MM.1S (cell line): Measurements from ENCODE around the gene CR1L.
"Not testable (repeated sequence)": the region's sequence is repeated elsewhere in the genome, so short reads cannot be mapped to it uniquely, and the experiment has no call there.

Experiments used
- DNase-seq: peaks from one replicate; pipeline ENCODE4 v3.0.0-alpha.2; 2015
- H2AFZ ChIP-seq: fragments of 300-600 bp; sonication (generic); 2 replicates; pipeline ENCODE4 v1.6.0; 2016; ENCODE audit warnings: antibody characterized with exemption, low read length
- H3F3A ChIP-seq: fragments of 300-600 bp; sonication (generic); 2 replicates; pipeline ENCODE4 v1.6.1; 2016; ENCODE audit warnings: mild to moderate bottlenecking, antibody characterized with exemption, low read length, moderate library complexity, mixed read lengths; ENCODE audit not compliant: insufficient read depth
- H3K27ac ChIP-seq: fragments of 300-600 bp; sonication (generic); 2 replicates; pipeline ENCODE4 v1.5.1; 2016; ENCODE audit warnings: mild to moderate bottlenecking, low read length
- H3K27me3 ChIP-seq: fragments of 300-600 bp; sonication (generic); replicated peaks from 2 replicates; pipeline ENCODE4 v1.6.0; 2016; ENCODE audit warnings: low read length; ENCODE audit not compliant: insufficient read depth
- H3K36me3 ChIP-seq: fragments of 300-600 bp; sonication (generic); replicated peaks from 2 replicates; pipeline ENCODE4 v1.6.1; 2016; ENCODE audit warnings: mild to moderate bottlenecking, low read length, mixed read lengths; ENCODE audit not compliant: insufficient read depth
- H3K4me1 ChIP-seq: fragments of 300-600 bp; sonication (generic); 2 replicates; pipeline ENCODE4 v1.6.1; 2016; ENCODE audit warnings: low read length, mixed read lengths
- H3K4me2 ChIP-seq: fragments of 300-600 bp; sonication (generic); 2 replicates; pipeline ENCODE4 v1.6.0; 2016; ENCODE audit warnings: low read depth, low read length
- H3K4me3 ChIP-seq: fragments of 300-600 bp; sonication (generic); 2 replicates; pipeline ENCODE4 v1.5.1; 2016; ENCODE audit warnings: low read length, mixed read lengths
- H3K79me2 ChIP-seq: fragments of 300-600 bp; sonication (generic); 2 replicates; pipeline ENCODE4 v1.6.1; 2016; ENCODE audit warnings: mixed run types, low read length, mixed read lengths
- H3K9ac ChIP-seq: fragments of 300-600 bp; sonication (generic); 2 replicates; pipeline ENCODE4 v1.6.1; 2016; ENCODE audit warnings: low read length, mixed read lengths
- H3K9me2 ChIP-seq: fragments of 300-600 bp; sonication (generic); replicated peaks from 2 replicates; pipeline ENCODE4 v1.6.1; 2016; ENCODE audit warnings: mild to moderate bottlenecking, low read length, mixed read lengths; ENCODE audit not compliant: insufficient read depth
- H3K9me3 ChIP-seq: fragments of 300-600 bp; sonication (generic); replicated peaks from 2 replicates; pipeline ENCODE4 v1.6.1; 2016; ENCODE audit warnings: mild to moderate bottlenecking, low read length, mixed read lengths; ENCODE audit not compliant: insufficient read depth
- H4K20me1 ChIP-seq: fragments of 300-600 bp; sonication (generic); 2 replicates; pipeline ENCODE4 v1.6.1; 2016; ENCODE audit warnings: mild to moderate bottlenecking, low read length, moderate library complexity, mixed read lengths; ENCODE audit not compliant: insufficient read depth
- EZH2 ChIP-seq: fragments of 300-600 bp; sonication (generic); optimal IDR thresholded peaks from 2 replicates; pipeline ENCODE3; 2017; ENCODE audit warnings: low read depth, mild to moderate bottlenecking, antibody characterized with exemption, low read length, mixed read lengths
- EZH2phosphoT487 ChIP-seq: fragments of 300-600 bp; sonication (generic); IDR thresholded peaks from 2 replicates; pipeline ENCODE4 v1.6.1; 2018; ENCODE audit warnings: antibody characterized with exemption, low read length
- TF ChIP-seq, protein P1 (sequence below): fragments of 300-600 bp; sonication (generic); IDR thresholded peaks from 2 replicates; pipeline ENCODE4 v1.5.1; 2016; ENCODE audit warnings: antibody characterized with exemption, low read length, mixed read lengths

Gene CR1L

DNA sequence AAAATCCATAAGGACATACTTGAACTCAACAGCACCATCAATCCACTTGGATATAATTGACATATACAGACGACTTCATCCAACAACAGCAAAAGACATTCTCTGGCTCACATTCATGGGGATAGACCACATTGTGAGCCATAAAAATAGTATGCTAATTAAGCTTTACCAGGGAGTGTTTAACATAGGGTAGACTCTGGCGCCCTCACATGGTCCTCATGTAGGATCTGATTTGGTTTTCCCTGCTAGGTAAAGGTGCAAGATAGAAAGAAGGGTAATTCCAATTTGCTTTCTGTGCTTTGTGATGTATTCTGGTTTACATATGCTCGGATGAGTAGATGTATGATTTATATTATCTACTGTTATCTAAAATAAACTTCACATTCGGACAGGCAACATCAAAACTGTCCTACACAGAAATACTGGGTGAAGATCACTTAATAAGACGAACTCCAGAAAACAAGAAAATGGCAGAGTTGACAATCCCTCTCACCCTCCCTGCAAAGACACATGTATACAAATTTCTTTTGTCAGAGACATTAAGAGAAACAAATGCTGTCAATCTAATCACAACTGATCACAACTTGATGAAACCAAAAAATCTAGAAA lies 27.7 kb downstream of the CR1L start:
- no peaks in the 10 kb centered on the region for H4K20me1 ChIP-seq
- H3K9me2 ChIP-seq = no peaks in the 10 kb centered on the region
- H3F3A ChIP-seq = 0 out of 2 replicates have a peak, but pooled peaks cover 4% of the 10 kb centered on the region
- H3K27me3 ChIP-seq = no peaks in the 10 kb centered on the region
- H3K36me3 ChIP-seq = no peaks in the 10 kb centered on the region
- DNase-seq = peak; percentile 69
- H3K9ac ChIP-seq = no peak overlapping the region
- H3K27ac ChIP-seq = no peak overlapping the region
- no peak overlapping the region for H3K4me2 ChIP-seq
- no peak for TF ChIP-seq EZH2phosphoT487
- TF ChIP-seq, protein P1, sequence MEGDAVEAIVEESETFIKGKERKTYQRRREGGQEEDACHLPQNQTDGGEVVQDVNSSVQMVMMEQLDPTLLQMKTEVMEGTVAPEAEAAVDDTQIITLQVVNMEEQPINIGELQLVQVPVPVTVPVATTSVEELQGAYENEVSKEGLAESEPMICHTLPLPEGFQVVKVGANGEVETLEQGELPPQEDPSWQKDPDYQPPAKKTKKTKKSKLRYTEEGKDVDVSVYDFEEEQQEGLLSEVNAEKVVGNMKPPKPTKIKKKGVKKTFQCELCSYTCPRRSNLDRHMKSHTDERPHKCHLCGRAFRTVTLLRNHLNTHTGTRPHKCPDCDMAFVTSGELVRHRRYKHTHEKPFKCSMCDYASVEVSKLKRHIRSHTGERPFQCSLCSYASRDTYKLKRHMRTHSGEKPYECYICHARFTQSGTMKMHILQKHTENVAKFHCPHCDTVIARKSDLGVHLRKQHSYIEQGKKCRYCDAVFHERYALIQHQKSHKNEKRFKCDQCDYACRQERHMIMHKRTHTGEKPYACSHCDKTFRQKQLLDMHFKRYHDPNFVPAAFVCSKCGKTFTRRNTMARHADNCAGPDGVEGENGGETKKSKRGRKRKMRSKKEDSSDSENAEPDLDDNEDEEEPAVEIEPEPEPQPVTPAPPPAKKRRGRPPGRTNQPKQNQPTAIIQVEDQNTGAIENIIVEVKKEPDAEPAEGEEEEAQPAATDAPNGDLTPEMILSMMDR = peak; percentile 90
- no peak for TF ChIP-seq EZH2
- peaks cover 17% of the 10 kb centered on the region for H3K4me1 ChIP-seq
- no peaks in the 10 kb centered on the region for H3K79me2 ChIP-seq
- H3K9me3 ChIP-seq = no peaks in the 10 kb centered on the region
- H2AFZ ChIP-seq = no peak overlapping the region
- H3K4me3 ChIP-seq = no peak overlapping the region

DNA sequence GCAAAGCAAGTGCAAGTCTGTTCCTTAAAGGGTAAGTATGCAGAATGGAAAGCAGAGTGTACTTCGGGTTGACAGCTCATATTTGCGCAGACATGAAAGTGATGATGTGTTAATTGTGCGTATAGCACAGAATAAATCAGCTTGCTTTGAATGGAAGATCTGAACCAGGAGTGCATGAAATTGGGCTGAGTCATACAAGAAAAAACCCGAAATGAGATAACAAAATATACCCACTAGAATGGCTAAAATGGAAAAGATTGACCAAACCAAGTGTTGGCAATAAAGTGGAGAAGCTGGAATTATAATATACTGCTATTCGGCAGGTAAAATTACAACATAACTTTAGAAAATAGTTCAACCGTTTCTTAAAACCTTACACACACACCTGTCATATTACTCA lies 28.5 kb downstream of the CR1L start:
- Histone ChIP-seq H4K20me1 (no peaks in the 10 kb centered on the region), H3K4me3 (no peak overlapping the region), H3K27me3 (no peaks in the 10 kb centered on the region), H3K27ac (no peak overlapping the region), H2AFZ (no peak overlapping the region), H3K9me2 (no peaks in the 10 kb centered on the region), H3K36me3 (no peaks in the 10 kb centered on the region), H3K79me2 (no peaks in the 10 kb centered on the region), H3F3A (0 out of 2 replicates have a peak, but pooled peaks cover 4% of the 10 kb centered on the region), H3K4me1 (peaks cover 17% of the 10 kb centered on the region), H3K4me2 (no peak overlapping the region), H3K9ac (no peak overlapping the region), H3K9me3 (no peaks in the 10 kb centered on the region)
- DNase-seq = no peak
- no peak for TF ChIP-seq EZH2phosphoT487
- TF ChIP-seq, protein P1 = no peak
- no peak for TF ChIP-seq EZH2

DNA sequence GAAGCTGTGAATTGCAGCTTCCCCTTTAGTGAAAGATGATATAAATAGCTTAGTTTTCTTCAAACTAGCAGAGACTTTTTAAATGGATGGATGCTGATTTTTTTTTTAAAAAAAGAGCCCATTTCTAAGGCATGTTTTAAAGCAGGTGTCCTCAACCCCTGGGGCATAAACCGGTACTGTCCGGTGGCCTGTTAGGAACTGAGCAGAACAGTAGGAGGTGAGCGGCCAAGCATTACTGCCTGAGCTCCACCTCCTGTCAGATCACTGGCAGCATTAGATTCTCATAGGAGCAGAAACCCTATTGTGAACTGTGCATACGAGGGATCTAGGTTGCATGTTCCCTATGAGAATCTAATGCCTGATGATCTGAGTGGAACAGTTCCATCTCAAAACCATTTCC lies 31.2 kb downstream of the CR1L start:
- Histone ChIP-seq H3K4me3 (no peak overlapping the region), H4K20me1 (no peaks in the 10 kb centered on the region), H3K4me2 (no peak overlapping the region), H3K36me3 (no peaks in the 10 kb centered on the region), H3K9ac (no peak overlapping the region), H3K4me1 (peaks cover 4% of the 10 kb centered on the region), H2AFZ (no peak overlapping the region), H3K9me2 (no peaks in the 10 kb centered on the region), H3F3A (no peaks in the 10 kb centered on the region), H3K79me2 (no peaks in the 10 kb centered on the region), H3K27me3 (no peaks in the 10 kb centered on the region), H3K9me3 (no peaks in the 10 kb centered on the region), H3K27ac (no peak overlapping the region)
- DNase-seq = no peak
- TF ChIP-seq, protein P1 = no peak
- no peak for TF ChIP-seq EZH2phosphoT487
- TF ChIP-seq EZH2 = no peak

DNA sequence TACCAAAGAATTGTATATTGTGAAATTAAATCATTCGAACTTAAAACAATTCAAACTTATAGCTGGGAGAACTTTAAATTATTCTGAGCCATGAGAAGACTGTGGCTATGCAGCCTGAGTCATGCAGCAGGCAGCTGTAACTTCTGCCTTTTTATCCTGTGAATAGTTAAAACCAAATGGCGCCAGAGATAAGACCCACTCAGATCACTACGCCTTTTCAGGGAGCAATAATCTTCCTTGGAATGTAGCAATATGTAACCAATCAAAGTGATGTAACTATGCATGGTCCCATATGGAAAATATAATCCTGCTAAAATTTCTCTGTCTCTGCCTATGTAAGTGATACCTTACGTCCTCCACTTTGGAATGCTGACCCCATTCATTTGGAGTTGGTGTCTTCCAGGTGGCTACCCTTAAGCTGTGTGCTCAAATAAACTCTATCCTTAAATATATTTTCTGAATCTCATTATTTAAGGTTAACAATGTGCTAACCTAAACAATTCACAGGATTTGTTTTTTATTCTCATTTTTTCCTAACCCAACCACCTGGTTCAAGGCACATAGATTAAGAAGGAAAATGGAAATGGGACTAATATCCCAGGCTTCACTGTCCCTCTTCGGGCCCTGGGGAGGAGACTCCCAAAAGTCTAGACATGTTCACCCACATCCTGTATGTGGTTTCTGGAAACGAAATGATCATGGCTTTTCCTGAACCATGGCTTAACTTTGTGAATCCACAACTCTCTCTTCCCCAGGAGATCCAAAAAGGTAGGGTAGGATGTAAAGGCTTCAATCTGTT lies 35.9 kb downstream of the CR1L start:
- H3K9me3 ChIP-seq, H3K27me3 ChIP-seq, H2AFZ ChIP-seq, H3K79me2 ChIP-seq, H3K36me3 ChIP-seq, H3K27ac ChIP-seq, DNase-seq, H3K4me3 ChIP-seq, H3K4me1 ChIP-seq, H4K20me1 ChIP-seq, H3K4me2 ChIP-seq, H3K9ac ChIP-seq, H3F3A ChIP-seq, H3K9me2 ChIP-seq: not testable (repeated sequence)

DNA sequence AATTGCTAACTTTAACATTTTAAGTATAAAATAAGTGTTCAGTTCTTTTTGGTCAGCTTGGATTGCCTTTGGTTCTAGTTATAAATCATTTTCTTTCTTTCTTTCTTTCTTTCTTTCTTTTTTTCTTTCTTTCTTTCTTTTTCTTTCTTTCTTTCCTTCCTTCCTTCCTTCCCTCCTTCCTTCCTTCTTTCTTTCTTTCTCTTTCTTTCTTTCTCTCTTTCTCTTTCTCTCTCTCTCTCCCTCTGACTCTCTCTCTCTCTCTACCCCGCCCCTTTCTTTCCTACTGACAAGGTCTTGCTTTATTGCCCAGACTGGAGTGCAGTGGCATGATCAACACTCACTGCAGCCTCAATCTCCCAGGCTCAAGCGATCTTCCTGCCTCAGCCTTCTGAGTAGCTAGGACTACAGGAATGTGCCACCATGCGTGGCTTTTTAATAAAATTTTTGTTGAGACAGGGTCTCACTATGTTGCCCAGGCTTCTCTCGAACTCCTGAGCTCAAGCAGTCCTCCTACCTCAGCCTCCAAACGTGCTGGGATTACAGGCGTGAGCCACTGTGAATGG lies 38.0 kb downstream of the CR1L start:
- H3K27ac ChIP-seq, H3K4me2 ChIP-seq, H3K36me3 ChIP-seq, DNase-seq, H3K4me1 ChIP-seq, H2AFZ ChIP-seq, H3K9me3 ChIP-seq, H3K79me2 ChIP-seq, H3F3A ChIP-seq, H4K20me1 ChIP-seq, H3K27me3 ChIP-seq, H3K4me3 ChIP-seq, H3K9me2 ChIP-seq, H3K9ac ChIP-seq: not testable (repeated sequence)
